Right ventricle myocardium inferior (tissue), 1 donor: ENCODE results near the gene PLBD1. TPM values are rescaled to one million over a fixed set of nuclear protein-coding genes. Genes with fewer than 3 reads are reported as not detected.

ENCODE experiments used
- ATAC-seq: fragments of 200-7000 bp; cut with Tn5 transposase; one replicate; pipeline ENCODE4 v1.9.1; 2020; ENCODE audit warnings: mild to moderate bottlenecking, moderate library complexity
- DNase-seq: peaks from one replicate; pipeline ENCODE4 v3.0.0; 2021; ENCODE audit errors: missing footprints
- intact Hi-C: fragments of 100-400 bp; cut with DNase I; formaldehyde crosslinking; loops from one replicate; pipeline ENCODE4 v1.11.0; 2022
- total RNA-seq: library from RNA; stranded (reverse); fragmentation: NEBNext Ultra II Directional; extraction: Animal tissue kit (Norgen Biotek cat#: 25700); gene quantifications from one replicate; pipeline ENCODE4 v1.2.1, GENCODE V29; 2021
- donor health status: DM: no; HTN: yes; CAD: no; lungs with severe emphysema.

Gene PLBD1
- total RNA-seq, 1 donor from 2014 or later, result 24.4 TPM

GRCh38 chr12:14525964-14526363 lies 41.7 kb downstream of the PLBD1 start:
- intact Hi-C loops, result no loop called here
- DNase-seq (no peak), ATAC-seq (no peak)

GRCh38 chr12:14521822-14522221 lies 45.9 kb downstream of the PLBD1 start:
- intact Hi-C loops, result no loop called here
- DNase-seq, result no peak
- ATAC-seq, result no peak

DNA sequence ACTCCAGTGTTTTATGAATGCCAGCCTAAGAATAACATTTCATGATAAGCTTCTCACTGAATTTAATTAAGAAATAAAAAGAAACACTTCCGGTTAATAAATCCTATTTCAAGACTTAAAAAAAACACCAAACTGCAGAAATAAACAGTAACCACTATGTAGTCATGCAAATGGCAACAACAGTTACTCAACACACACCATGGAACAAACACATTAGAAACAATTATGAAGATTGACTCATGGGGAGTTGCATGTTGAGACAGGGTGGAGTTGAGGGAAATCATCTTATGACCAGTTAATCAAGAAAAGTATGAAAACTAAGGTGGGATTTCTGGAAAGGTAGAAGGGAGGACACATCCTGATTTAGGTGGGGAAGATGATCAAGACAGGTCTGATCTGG lies 52.7 kb downstream of the PLBD1 start:
- DNase-seq (no peak), ATAC-seq (no peak)
- intact Hi-C loops, result loop anchor here (2.0 to 5.0 kb wide), 2 partner anchors 37 to 104 kb away; no protein-coding TSS in a partner anchor

DNA sequence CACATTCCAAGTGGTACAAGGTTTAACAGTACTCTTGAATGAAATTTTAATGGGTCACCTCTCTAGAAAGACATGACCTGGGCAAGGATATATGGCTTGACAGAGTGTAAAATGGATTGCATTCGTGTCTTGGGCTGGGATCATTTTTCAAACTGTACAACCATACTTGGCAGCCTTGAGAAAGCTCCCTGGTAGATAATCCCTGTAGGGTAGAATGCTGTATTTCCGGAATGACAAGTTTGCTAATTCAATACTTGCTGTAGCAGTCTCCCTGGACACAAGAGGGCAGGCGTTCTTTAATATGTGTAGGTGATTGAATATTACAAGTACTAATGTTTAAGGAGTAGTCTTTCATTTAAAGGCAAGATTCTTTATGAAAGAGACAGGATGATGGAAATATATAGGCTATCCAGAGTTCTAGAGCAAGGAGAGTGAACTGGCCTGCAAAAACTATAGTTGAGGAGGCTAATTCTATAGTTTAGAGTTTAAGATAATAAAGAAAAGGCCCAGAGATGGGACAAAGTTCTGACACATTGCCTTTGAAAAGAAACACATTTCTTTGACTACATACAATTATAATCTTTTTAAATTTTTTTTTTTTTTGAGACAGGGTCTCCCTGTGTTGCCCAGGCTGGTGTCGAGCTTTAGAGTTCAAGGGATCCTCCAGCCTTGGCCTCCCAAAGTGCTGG lies 53.4 kb downstream of the PLBD1 start:
- peak; percentile 44 for ATAC-seq
- no peak for DNase-seq
- intact Hi-C loops, result loop anchor here (2.0 kb wide), 1 partner anchor 105 kb away; no protein-coding TSS in a partner anchor

- no peak for ATAC-seq
- intact Hi-C loops, result no loop called here
Observed at GRCh38 chr12:14510574-14510973, 57.1 kb downstream of the PLBD1 start.

GRCh38 chr12:14505626-14506596 lies 61.8 kb downstream of the PLBD1 start:
- intact Hi-C loops, result no loop called here
- DNase-seq (no peak), ATAC-seq (no peak)

More at GRCh38 chr12:14510574-14510973, 57.1 kb downstream of the PLBD1 start:
- DNase-seq, result no peak

DNA sequence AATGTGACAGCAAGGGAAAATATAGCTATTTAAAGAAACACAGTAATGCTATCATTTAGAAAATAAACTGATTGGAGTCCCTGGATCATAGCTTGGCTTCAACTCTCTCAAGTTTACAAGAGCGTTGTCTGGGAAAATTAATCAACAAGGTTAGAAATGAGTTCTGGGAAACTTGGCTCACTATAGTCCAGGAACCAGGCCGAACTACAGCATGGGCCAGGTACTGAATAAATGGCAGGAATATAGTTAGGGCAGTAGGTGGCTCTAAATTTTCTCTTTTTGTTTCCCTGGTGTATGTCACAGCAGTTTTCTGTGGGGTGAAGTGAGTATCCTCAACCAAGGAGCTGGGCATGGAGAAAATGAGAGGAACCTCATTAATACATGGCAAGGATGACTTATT lies 72.4 kb downstream of the PLBD1 start:
- no peak for DNase-seq
- no peak for ATAC-seq
- intact Hi-C loops, result no loop called here

GRCh38 chr12:14482886-14483285 lies 84.8 kb downstream of the PLBD1 start:
- DNase-seq, result no peak
- intact Hi-C loops, result no loop called here
- ATAC-seq, result no peak

GRCh38 chr12:14482361-14482760 lies 85.3 kb downstream of the PLBD1 start:
- intact Hi-C loops, result no loop called here
- ATAC-seq, result no peak
- no peak for DNase-seq

DNA sequence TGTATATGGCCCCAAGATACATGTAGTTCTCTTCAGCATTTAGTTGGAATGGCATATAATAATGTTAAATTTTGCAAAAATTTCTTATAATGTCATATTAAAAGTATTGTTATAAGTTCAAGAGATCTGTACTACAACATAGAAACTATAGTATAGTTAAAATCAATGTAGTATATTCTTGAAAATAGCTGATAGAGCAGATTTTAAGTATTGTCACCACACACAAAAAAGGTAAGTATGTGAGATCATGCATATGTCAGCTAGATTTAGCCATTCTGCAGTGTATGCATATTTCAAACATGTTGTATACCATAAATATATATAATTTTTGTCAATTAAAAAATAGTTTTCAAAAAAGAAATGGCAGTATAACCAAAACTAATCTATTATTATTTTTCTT lies 86.5 kb downstream of the PLBD1 start:
- DNase-seq, result no peak
- ATAC-seq, result no peak
- intact Hi-C loops, result no loop called here

DNA sequence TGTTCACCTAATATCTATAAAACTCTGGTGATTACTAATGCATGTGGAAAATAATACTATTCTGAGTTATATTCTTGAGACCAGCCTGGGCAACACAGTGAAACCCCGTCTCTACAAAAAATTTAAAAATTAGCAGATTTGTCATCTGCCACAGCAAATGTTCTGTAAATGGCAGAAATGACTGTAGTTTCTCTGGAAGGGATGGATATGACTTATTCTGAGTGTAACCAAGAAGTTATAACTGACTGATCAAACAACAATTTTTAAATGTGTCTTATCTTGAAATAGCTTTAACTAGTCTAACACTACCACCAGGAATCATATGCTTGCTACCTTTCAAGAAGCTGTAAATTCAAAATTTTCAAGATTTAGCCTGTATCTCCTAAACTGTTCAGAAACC lies 88.7 kb downstream of the PLBD1 start:
- DNase-seq, result no peak
- intact Hi-C loops, result no loop called here
- no peak for ATAC-seq

DNA sequence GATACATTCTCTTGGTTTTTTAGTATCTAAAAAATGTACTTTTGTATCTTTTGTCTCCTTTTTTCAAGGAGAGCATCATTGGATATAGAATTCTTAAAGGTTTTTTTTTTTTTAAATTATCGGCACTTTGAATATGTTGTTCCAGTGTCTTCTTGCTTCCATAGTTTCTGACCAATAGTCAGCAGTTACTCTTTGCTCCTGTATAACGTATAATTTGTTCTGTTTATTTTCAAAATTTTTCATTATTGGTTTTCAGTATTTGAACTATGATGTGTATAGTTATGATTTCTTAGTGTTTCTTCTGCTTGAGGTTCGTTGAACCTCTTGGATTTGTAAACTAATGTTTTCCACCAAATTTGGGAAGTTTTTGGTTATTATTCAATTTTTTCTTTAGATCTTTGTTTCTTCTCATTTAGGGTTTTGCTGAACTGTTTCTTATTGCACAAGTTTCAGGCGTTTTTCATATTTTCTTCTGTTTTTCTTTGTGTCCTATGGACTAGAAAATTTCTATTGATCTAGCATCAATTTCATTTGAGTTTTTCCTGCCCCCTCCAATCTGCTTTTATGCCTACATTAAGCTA lies 93.9 kb downstream of the PLBD1 start:
- intact Hi-C loops, result no loop called here
- no peak for DNase-seq
- ATAC-seq, result no peak

GRCh38 chr12:14471497-14471896 lies 96.2 kb downstream of the PLBD1 start:
- DNase-seq (no peak), ATAC-seq (no peak)
- intact Hi-C loops, result no loop called here

- intact Hi-C loops, result no loop called here
- ATAC-seq, result no peak
- no peak for DNase-seq
Observed at GRCh38 chr12:14460212-14460841, 107.4 kb downstream of the PLBD1 start.

DNA sequence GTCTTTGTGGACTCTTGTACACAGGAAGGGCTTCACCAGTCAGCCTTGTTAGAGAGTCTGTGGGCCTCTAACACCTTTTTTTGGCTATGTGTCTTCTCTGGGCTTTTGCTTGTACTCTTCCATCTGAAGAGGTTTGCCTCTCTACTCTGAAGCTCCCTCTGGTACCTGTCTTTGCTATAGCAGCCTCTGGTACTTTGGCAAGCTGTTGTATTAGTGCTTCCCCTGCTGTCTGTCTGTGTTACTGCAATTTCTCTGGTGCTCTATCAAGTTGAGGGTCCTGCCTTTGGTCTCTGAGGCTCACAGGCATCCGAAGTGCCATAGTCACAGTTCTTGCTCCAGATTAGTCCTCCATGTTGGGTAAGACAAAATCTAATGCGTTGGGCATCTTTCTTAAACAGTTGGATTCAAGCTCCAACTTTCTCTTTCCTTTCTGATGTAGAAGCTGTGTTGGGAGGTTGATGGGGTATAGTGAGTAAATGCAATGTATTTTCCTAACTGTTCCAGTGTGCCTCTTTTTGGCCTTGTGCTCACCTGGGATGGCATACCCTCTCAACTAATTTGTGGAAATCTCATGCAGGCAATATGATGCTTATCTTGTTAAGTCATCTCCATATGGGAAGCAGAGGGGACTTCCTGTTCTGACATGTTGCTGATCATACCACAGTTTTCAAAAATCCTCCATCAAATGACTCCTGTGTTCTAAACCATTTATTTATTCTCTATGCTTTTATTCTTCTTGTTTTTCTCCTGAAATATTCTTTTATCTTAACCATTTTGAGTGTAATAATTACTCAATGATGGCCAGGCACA lies 113.4 kb downstream of the PLBD1 start:
- intact Hi-C loops, result no loop called here
- DNase-seq (no peak), ATAC-seq (peak; percentile 42)
